ENCODE data around the gene SAMD15. TPM values are rescaled to one million over a fixed set of nuclear protein-coding genes. Genes with fewer than 3 reads are reported as not detected.
"Not testable (repeated sequence)": the region's sequence is repeated elsewhere in the genome, so short reads cannot be mapped to it uniquely, and the experiment has no call there.

Gene SAMD15
- polyA plus RNA-seq (2012; ENCODE audit: missing spikeins), result 1.2 TPM

DNA sequence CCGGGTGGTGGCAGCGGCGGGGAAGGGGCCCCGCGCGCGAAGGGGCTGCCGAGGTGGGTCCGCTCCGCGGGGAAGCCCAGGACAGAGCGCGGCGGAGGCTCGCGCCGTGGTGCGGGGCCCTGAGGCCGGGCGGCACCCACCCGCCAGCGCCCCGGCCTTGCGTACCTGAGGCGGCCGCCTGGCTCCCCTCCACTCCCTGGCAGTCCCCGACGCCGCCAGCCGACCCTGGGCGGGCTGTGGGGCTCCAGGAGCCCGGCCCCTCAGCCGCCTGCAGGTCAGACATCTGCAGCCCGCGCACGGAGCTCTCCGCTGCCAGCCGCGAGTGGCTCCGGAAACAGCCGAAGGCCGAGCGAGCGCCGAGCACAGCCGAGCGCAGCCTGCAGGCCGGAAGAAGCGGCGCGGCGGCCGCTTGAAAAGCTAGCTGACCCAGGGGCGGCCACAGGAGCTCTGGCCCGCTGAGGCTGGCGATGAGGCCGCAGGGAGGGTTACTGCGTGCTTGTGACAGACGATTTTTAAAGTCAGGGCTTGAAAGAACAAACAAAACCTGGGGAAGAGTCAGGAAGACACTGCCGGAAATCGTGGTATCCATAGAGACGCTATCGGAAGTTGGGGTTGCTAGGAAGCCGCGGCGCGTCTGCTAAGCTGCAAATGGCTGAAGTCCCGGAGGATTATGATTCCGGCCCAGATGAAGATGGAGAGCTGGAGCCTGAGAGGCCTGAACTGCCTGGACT is at the start of gene SAMD15, which contains the start of gene TMED8:
Gene SAMD15, plus strand, starts transcription at position 609 of the 731 bp plus-strand sequence. Its CDS starts 40 bp downstream, at position 649.
Gene TMED8, minus strand, starts transcription at position 324 of the 731 bp plus-strand sequence. Its CDS starts 41 bp downstream, at position 283.
- peak; percentile 83 for DNase-seq (ENCODE audit: insufficient read length)
- TF ChIP-seq TAF1 (IDR thresholded peaks at IDR 0.05; ENCODE audit: borderline replicate concordance, low read depth, low read length) (peak; percentile 50; the same call in 1 of the 2 replicates), POLR2AphosphoS5 (IDR thresholded peaks at IDR 0.05; ENCODE audit: low read depth, low read length) (0 out of 2 replicates have a peak, but pooled peaks have one; percentile 52), POLR2A (IDR thresholded peaks at IDR 0.05; ENCODE audit: low read depth, low read length) (peak; percentile 39; the same call in 1 of the 2 replicates)
- peak; percentile 93 for FAIRE-seq

DNA sequence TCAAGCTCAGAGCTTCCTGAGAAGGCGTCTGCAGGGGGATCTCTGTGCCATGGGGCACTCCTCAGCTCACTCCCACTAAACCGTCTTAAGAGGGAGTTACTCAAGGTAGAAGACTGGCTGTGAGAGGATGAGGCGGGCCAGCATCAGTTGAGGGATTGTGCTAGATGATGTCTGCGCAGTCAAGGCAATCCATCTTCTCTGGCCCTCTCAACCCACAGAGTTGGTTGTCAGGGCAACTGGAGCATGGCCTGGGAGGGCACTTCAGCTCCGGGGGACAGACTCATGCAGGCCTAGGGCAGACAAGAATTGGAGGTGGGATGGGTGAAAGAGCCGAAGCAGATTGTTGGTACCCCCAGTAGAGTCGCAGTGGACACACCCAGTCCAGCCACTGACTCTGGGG is 47.3 kb upstream of the SAMD15 start:
- no peak for FAIRE-seq

DNA sequence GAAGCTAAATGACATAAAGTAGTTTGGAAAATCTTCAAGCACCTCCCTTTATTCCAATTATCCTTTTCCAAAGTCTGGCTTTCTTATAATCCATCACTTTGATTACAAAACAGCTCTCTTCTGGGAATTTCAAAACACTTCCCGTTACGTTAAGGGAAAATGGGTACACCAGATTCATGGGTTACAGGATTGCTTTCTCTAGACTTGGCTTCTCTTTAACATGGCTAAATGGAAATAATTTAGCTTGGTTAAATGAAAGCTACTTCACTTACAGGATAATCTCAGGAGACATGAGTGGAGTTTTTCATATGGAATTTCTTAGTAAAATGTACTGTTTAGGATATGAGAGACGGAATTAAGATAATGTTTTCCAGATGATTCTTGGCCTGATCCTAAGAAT is 41.6 kb upstream of the SAMD15 start:
- no peak for DNase-seq (ENCODE audit: insufficient read length)
- TF ChIP-seq TAF1 (IDR thresholded peaks at IDR 0.05; ENCODE audit: borderline replicate concordance, low read depth, low read length) (no peak), POLR2A (IDR thresholded peaks at IDR 0.05; ENCODE audit: low read depth, low read length) (no peak), POLR2AphosphoS5 (IDR thresholded peaks at IDR 0.05; ENCODE audit: low read depth, low read length) (no peak)
- no peak for FAIRE-seq

More for the DNA sequence above, 47.3 kb upstream of the SAMD15 start:
- TF ChIP-seq TAF1 (IDR thresholded peaks at IDR 0.05; ENCODE audit: borderline replicate concordance, low read depth, low read length) (no peak), POLR2AphosphoS5 (IDR thresholded peaks at IDR 0.05; ENCODE audit: low read depth, low read length) (no peak), POLR2A (IDR thresholded peaks at IDR 0.05; ENCODE audit: low read depth, low read length) (no peak)
- no peak for DNase-seq (ENCODE audit: insufficient read length)

GRCh38 chr14:77337255-77337654 is 39.9 kb upstream of the SAMD15 start:
- not testable (repeated sequence) for DNase-seq (ENCODE audit: insufficient read length); FAIRE-seq

- no peak for FAIRE-seq
- DNase-seq (ENCODE audit: insufficient read length), result no peak
- no peak for TF ChIP-seq POLR2A (IDR thresholded peaks at IDR 0.05; ENCODE audit: low read depth, low read length)
- no peak for TF ChIP-seq POLR2AphosphoS5 (IDR thresholded peaks at IDR 0.05; ENCODE audit: low read depth, low read length)
- TF ChIP-seq TAF1 (IDR thresholded peaks at IDR 0.05; ENCODE audit: borderline replicate concordance, low read depth, low read length), result no peak
Measured at GRCh38 chr14:77337880-77338279, 39.3 kb upstream of the SAMD15 start.

DNA sequence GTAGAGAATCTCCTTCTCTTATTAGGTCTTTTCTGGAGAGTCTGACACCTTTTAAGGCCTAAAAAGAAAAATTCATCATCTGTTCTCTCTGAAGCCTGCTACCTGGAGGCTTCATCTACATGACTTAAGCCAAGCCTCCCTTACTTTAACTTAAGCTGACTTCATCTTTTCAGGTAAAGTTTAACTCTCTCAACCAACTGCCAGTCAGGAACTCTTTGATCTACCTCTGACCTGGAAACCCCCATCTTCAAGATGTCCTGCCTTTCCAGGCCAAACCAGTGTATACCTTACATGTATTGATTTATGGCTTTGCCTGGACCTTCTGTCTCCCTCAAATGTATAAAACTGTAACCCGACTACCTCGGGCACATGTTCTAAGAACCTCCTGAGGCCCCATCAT is 38.9 kb upstream of the SAMD15 start:
- TF ChIP-seq POLR2A (IDR thresholded peaks at IDR 0.05; ENCODE audit: low read depth, low read length) (no peak), POLR2AphosphoS5 (IDR thresholded peaks at IDR 0.05; ENCODE audit: low read depth, low read length) (no peak), TAF1 (IDR thresholded peaks at IDR 0.05; ENCODE audit: borderline replicate concordance, low read depth, low read length) (no peak)
- no peak for DNase-seq (ENCODE audit: insufficient read length)
- no peak for FAIRE-seq

- TF ChIP-seq POLR2AphosphoS5 (IDR thresholded peaks at IDR 0.05; ENCODE audit: low read depth, low read length) (no peak), TAF1 (IDR thresholded peaks at IDR 0.05; ENCODE audit: borderline replicate concordance, low read depth, low read length) (no peak), POLR2A (IDR thresholded peaks at IDR 0.05; ENCODE audit: low read depth, low read length) (no peak)
- FAIRE-seq (no peak), DNase-seq (ENCODE audit: insufficient read length) (no peak)
Measured at GRCh38 chr14:77339407-77339806, 37.8 kb upstream of the SAMD15 start.

- TF ChIP-seq TAF1 (IDR thresholded peaks at IDR 0.05; ENCODE audit: borderline replicate concordance, low read depth, low read length) (no peak), POLR2A (IDR thresholded peaks at IDR 0.05; ENCODE audit: low read depth, low read length) (no peak), POLR2AphosphoS5 (IDR thresholded peaks at IDR 0.05; ENCODE audit: low read depth, low read length) (no peak)
- DNase-seq (ENCODE audit: insufficient read length) (no peak), FAIRE-seq (no peak)
Measured at GRCh38 chr14:77340389-77340788, 36.8 kb upstream of the SAMD15 start.

GRCh38 chr14:77342726-77343397 is 34.3 kb upstream of the SAMD15 start:
- TF ChIP-seq TAF1 (IDR thresholded peaks at IDR 0.05; ENCODE audit: borderline replicate concordance, low read depth, low read length) (no peak), POLR2AphosphoS5 (IDR thresholded peaks at IDR 0.05; ENCODE audit: low read depth, low read length) (no peak), POLR2A (IDR thresholded peaks at IDR 0.05; ENCODE audit: low read depth, low read length) (no peak)
- FAIRE-seq, result no peak
- no peak for DNase-seq (ENCODE audit: insufficient read length)

DNA sequence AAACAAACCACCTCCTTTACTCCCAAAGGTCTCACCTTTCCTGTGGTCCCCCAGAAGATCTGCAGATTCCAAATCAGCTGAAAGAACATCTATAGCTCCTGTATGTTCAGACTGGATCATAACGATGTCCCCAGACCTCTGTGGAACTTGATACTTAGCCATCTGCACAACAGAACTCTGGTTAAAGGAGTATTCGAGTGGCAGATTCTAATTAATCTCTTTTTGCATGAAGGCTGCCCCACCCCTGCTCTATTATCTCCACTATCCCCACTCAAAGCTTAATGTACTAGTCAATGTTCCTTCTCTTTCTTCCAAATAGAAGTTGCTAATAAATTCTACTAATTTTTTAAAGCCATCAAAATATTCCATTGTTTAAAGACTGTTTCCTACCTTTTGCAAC is 33.5 kb upstream of the SAMD15 start:
- FAIRE-seq, result no peak
- no peak for TF ChIP-seq TAF1 (IDR thresholded peaks at IDR 0.05; ENCODE audit: borderline replicate concordance, low read depth, low read length)
- no peak for TF ChIP-seq POLR2AphosphoS5 (IDR thresholded peaks at IDR 0.05; ENCODE audit: low read depth, low read length)
- no peak for TF ChIP-seq POLR2A (IDR thresholded peaks at IDR 0.05; ENCODE audit: low read depth, low read length)
- DNase-seq (ENCODE audit: insufficient read length), result no peak

DNA sequence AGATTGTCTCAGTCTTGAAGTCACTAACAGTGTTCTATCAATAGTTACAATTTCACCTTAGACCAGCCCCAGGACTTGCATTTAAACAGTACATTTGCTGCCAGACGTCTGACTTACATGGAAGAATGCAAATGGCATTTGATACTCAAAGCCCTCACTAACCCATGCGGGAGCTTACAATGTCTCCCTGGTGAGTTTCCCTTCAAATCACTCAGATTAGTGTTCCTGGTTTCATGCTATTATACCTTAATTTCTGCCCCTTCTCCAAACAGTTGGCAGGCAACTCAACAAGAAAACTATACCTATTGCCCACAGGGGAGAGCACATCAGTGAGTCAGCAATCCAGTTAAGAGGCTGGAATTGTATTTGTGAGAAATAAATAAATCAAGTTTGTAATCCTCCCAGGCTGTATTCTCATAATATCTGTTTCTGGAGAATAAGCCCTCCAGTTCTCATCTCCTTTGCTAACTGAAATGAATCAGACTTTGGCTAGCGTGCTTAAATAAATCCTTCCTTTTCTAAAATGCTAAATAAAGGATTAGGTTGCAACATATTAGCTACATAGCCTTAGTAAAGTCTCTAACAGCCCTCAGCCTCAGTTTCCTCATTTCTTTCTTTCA is 32.7 kb upstream of the SAMD15 start:
- FAIRE-seq (no peak), DNase-seq (ENCODE audit: insufficient read length) (no peak)
- TF ChIP-seq TAF1 (IDR thresholded peaks at IDR 0.05; ENCODE audit: borderline replicate concordance, low read depth, low read length) (no peak), POLR2A (IDR thresholded peaks at IDR 0.05; ENCODE audit: low read depth, low read length) (no peak), POLR2AphosphoS5 (IDR thresholded peaks at IDR 0.05; ENCODE audit: low read depth, low read length) (no peak)

Data from GM12892 (cell line).